ENCODE data around the gene GAB2.

DNA sequence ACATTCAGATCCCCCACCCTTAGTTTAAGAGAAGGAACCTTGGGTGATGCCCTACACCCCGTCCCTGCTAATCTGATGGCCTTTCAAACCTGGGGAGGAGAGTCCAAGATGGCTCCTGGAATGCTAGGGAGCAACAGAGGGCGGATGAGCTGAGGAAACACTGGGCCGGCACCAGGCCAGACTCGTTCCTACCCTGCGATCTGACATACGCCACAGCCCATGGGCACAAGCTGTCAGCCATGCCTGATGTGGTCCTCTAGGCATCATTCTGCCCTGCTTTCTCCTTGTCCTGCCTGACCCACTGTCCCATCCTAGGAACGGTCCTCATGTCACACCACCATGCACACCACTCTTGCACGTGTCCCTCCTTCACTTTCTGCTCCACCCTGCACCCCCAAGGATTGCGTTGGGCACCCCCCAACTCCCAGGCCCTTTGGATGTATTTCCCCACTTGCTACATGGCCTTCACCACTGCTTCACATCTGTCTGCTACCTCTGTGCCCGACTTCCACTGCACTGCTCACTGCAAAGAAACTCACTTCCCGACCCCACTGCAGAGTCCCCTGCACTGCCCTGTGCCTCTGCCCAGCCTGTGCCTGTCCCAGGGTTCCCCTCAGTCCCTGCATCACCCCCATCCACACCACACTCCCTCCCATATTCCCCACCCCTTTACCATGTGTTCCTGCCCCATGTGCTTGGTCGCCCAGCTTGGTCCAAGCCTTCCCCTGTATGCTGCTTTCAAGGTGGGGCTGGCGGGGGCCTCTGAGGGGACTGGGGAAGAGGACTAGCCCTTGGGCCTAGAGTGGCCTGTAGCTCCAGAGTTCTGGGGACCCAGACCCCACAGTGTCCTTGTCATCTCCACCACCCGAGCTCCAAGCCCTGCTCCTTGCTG, 199.7 kb downstream of the GAB2 start:
- TF ChIP-seq CTCF (IDR thresholded peaks at IDR 0.05) = no peak
- no peak for TF ChIP-seq POLR2AphosphoS5 (IDR thresholded peaks at IDR 0.05)
- TF ChIP-seq POLR2A (IDR thresholded peaks at IDR 0.05) = no peak

Measured in stomach (tissue), 4 donors.